Measurements from ENCODE around the gene STMN1.

STMN1 gene

DNA sequence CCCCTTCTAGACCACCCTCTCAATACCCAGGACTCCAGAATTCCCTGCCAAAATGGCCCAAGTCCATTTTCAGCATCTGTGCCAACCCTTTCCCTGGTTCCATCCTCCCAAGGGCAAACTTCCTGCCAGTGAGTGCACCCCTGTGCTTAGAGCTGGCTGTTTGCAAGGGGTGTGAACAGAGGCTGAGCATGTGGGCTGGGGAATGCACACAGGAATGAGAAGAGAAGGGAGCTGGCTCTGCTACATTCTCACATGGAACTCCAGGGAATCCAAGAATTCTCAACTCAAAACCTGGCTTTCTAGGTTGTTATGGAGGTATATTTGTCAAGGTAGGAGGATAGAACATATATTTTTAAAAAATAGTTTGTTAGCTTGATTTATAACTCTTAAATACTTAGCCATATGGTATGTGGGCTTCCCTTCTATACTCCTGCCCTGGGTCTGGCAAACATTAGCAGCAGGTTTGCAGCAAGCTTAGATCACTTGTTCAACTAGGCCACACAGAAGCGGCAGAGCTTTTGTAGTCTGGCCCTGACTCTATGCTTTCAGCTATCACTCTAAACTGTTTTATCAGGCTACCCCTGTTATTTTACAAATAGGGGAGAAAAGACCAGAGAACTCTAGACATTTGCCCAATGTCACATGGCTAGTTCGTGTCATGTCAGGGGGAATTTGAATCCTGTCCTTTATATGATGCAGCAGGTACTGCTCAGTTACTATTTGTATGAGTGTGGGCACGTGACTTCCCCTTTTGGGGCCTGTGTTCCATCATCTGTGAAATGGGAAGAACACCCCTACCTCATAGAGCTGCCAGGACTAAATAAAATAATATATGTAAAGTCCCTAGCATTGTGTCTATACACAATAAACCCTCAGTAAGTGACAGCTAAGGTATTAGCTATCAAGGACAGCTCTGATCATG is 8.1 kb upstream of the STMN1 start:
- no peaks in the 10 kb centered on the region for H3K4me1 ChIP-seq (ENCODE audit: low read depth, poor library complexity, severe bottlenecking)
- no peak overlapping the region for H3K4me2 ChIP-seq
- no peaks in the 10 kb centered on the region for H3K36me3 ChIP-seq (ENCODE audit: insufficient read depth)
- H2AFZ ChIP-seq (ENCODE audit: low read depth): no peak overlapping the region
- no peaks in the 10 kb centered on the region for H3K79me2 ChIP-seq (ENCODE audit: insufficient read depth, low read depth)
- no peak overlapping the region for H3K4me3 ChIP-seq (IDR thresholded peaks at IDR 0.05; ENCODE audit: insufficient read depth, low read depth, low read length)
- no peak overlapping the region for H3K27ac ChIP-seq
- TF ChIP-seq, protein P1, sequence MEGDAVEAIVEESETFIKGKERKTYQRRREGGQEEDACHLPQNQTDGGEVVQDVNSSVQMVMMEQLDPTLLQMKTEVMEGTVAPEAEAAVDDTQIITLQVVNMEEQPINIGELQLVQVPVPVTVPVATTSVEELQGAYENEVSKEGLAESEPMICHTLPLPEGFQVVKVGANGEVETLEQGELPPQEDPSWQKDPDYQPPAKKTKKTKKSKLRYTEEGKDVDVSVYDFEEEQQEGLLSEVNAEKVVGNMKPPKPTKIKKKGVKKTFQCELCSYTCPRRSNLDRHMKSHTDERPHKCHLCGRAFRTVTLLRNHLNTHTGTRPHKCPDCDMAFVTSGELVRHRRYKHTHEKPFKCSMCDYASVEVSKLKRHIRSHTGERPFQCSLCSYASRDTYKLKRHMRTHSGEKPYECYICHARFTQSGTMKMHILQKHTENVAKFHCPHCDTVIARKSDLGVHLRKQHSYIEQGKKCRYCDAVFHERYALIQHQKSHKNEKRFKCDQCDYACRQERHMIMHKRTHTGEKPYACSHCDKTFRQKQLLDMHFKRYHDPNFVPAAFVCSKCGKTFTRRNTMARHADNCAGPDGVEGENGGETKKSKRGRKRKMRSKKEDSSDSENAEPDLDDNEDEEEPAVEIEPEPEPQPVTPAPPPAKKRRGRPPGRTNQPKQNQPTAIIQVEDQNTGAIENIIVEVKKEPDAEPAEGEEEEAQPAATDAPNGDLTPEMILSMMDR (conservative IDR thresholded peaks at IDR 0.05; ENCODE audit: low read depth, low read length): no peak
- H4K20me1 ChIP-seq (ENCODE audit: insufficient read depth): no peaks in the 10 kb centered on the region
- no peaks in the 10 kb centered on the region for H3K27me3 ChIP-seq (ENCODE audit: insufficient read depth, low read depth)
- H3K9ac ChIP-seq: no peak overlapping the region

- H3K9ac ChIP-seq: no peak overlapping the region
- H3K4me1 ChIP-seq (ENCODE audit: low read depth, poor library complexity, severe bottlenecking): no peaks in the 10 kb centered on the region
- H3K4me3 ChIP-seq (IDR thresholded peaks at IDR 0.05; ENCODE audit: insufficient read depth, low read depth, low read length): no peak overlapping the region
- no peaks in the 10 kb centered on the region for H4K20me1 ChIP-seq (ENCODE audit: insufficient read depth)
- H3K36me3 ChIP-seq (ENCODE audit: insufficient read depth): no peaks in the 10 kb centered on the region
- H2AFZ ChIP-seq (ENCODE audit: low read depth): no peak overlapping the region
- TF ChIP-seq, protein P1 (conservative IDR thresholded peaks at IDR 0.05; ENCODE audit: low read depth, low read length): no peak
- no peak overlapping the region for H3K27ac ChIP-seq
- no peaks in the 10 kb centered on the region for H3K79me2 ChIP-seq (ENCODE audit: insufficient read depth, low read depth)
- no peaks in the 10 kb centered on the region for H3K27me3 ChIP-seq (ENCODE audit: insufficient read depth, low read depth)
- no peak overlapping the region for H3K4me2 ChIP-seq
Measured at GRCh38 chr1:25913206-25913605, 7.0 kb upstream of the STMN1 start.

- no peak overlapping the region for H3K27ac ChIP-seq
- no peaks in the 10 kb centered on the region for H3K27me3 ChIP-seq (ENCODE audit: insufficient read depth, low read depth)
- H3K4me3 ChIP-seq (IDR thresholded peaks at IDR 0.05; ENCODE audit: insufficient read depth, low read depth, low read length): no peak overlapping the region
- H3K9ac ChIP-seq: no peak overlapping the region
- H3K79me2 ChIP-seq (ENCODE audit: insufficient read depth, low read depth): no peaks in the 10 kb centered on the region
- TF ChIP-seq, protein P1 (conservative IDR thresholded peaks at IDR 0.05; ENCODE audit: low read depth, low read length): no peak
- H4K20me1 ChIP-seq (ENCODE audit: insufficient read depth): no peaks in the 10 kb centered on the region
- H2AFZ ChIP-seq (ENCODE audit: low read depth): no peak overlapping the region
- no peaks in the 10 kb centered on the region for H3K4me1 ChIP-seq (ENCODE audit: low read depth, poor library complexity, severe bottlenecking)
- no peaks in the 10 kb centered on the region for H3K36me3 ChIP-seq (ENCODE audit: insufficient read depth)
- no peak overlapping the region for H3K4me2 ChIP-seq
Measured at GRCh38 chr1:25912076-25912831, 6.0 kb upstream of the STMN1 start.

GRCh38 chr1:25911162-25911561 is 4.9 kb upstream of the STMN1 start:
- no peaks in the 10 kb centered on the region for H4K20me1 ChIP-seq (ENCODE audit: insufficient read depth)
- H3K4me1 ChIP-seq (ENCODE audit: low read depth, poor library complexity, severe bottlenecking): no peaks in the 10 kb centered on the region
- no peak overlapping the region for H3K4me3 ChIP-seq (IDR thresholded peaks at IDR 0.05; ENCODE audit: insufficient read depth, low read depth, low read length)
- no peaks in the 10 kb centered on the region for H3K36me3 ChIP-seq (ENCODE audit: insufficient read depth)
- no peak overlapping the region for H3K4me2 ChIP-seq
- TF ChIP-seq, protein P1 (conservative IDR thresholded peaks at IDR 0.05; ENCODE audit: low read depth, low read length): no peak
- no peaks in the 10 kb centered on the region for H3K27me3 ChIP-seq (ENCODE audit: insufficient read depth, low read depth)
- H3K79me2 ChIP-seq (ENCODE audit: insufficient read depth, low read depth): no peaks in the 10 kb centered on the region
- H3K9ac ChIP-seq: no peak overlapping the region
- H2AFZ ChIP-seq (ENCODE audit: low read depth): no peak overlapping the region
- no peak overlapping the region for H3K27ac ChIP-seq

All from KMS-11 (cell line).